GM23338 (cell line): ENCODE results near the gene AIRE.

Experiments used
- CREB1 ChIP-seq: fragments of 250-450 bp; sonication (Bioruptor Pico); IDR thresholded peaks from 2 replicates; pipeline ENCODE4 v1.5.0; 2020; ENCODE audit warnings: low read depth, mild to moderate bottlenecking, moderate library complexity
- CTCF ChIP-seq, 2 experiments: fragments of 200-600 bp in 1 of 2; sonication (generic) in 1 of 2; conservative IDR thresholded peaks; 2 replicates each; pipeline versions ENCODE4 v1.5.1 to v1.6.1; 2016 to 2017; ENCODE audit warnings: antibody characterized with exemption in 2 of 2, low read depth in 2 of 2, mild to moderate bottlenecking in 2 of 2, moderate library complexity in 1 of 2
- EZH2 ChIP-seq: fragments of 200-600 bp; sonication (generic); IDR thresholded peaks from one replicate; pipeline ENCODE4 v1.8.0; 2017; ENCODE audit warnings: antibody characterized with exemption, mild to moderate bottlenecking, low read depth; ENCODE audit not compliant: unreplicated experiment
- EZH2phosphoT487 ChIP-seq: fragments of 200-600 bp; sonication (generic); IDR thresholded peaks from one replicate; pipeline ENCODE4 v1.8.1; 2018; ENCODE audit warnings: antibody characterized with exemption; ENCODE audit not compliant: unreplicated experiment
- JUNB ChIP-seq: IDR thresholded peaks from one replicate; pipeline ENCODE4 v1.6.1; 2016; ENCODE audit warnings: antibody characterized with exemption; ENCODE audit not compliant: unreplicated experiment
- NANOG ChIP-seq: IDR thresholded peaks from 2 replicates; pipeline ENCODE4 v1.6.1; 2016; ENCODE audit warnings: antibody characterized with exemption, borderline replicate concordance
- POLR2AphosphoS5 ChIP-seq: IDR thresholded peaks from 2 replicates; pipeline ENCODE4 v1.6.1; 2016; ENCODE audit warnings: antibody characterized with exemption, low read depth

GRCh38 chr21:44294391-44295162 is 8.9 kb downstream of the AIRE start:
- no peak for TF ChIP-seq NANOG
- no peak for TF ChIP-seq CTCF (conservative IDR thresholded peaks at IDR 0.05; ENCODE audit: low read depth in 2 of 2)
- TF ChIP-seq EZH2 = no peak
- TF ChIP-seq JUNB = no peak
- no peak for TF ChIP-seq CREB1 (CRISPR knock-in tag)
- no peak for TF ChIP-seq EZH2phosphoT487
- no peak for TF ChIP-seq POLR2AphosphoS5
